Measurements from ENCODE around the gene MDH1B. TPM values are rescaled to one million over a fixed set of nuclear protein-coding genes. Genes with fewer than 3 reads are reported as not detected.

MDH1B gene
- polyA plus RNA-seq, 1 of the 3 experiments (the other 2 are of a cell fraction) = 1.7 TPM

DNA sequence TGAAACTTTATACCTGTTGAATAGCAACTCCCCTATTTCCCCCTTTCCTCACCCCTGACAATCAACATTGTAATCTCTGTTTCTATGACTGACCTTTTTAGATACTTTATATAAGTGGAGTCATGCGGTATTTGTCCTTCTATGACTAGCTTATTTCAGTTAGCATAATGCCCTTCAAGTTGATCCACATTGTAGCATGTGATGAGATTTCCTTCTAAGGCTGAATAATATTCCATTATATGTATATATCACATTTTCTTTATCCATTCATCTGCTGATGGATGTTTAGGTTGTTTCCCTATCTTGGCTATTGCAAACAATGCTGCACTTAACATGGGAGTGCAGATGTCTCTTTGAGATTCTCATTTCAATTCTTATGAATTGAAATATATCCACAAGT is 9.7 kb upstream of the MDH1B start:
- H3K36me3 ChIP-seq (replicated peaks in 1 of 2; ENCODE audit: control insufficient read depth in 1 of 2, insufficient read depth in 2 of 2, low read length in 1 of 2) = peaks cover 83 to 90% of the 10 kb centered on the region in 2 experiments
- H3F3A ChIP-seq (replicated peaks; ENCODE audit: insufficient read depth) = no peaks in the 10 kb centered on the region
- H3K4me3 ChIP-seq (ENCODE audit: low read depth in 2 of 2, low read length in 1 of 2) = no peak overlapping the region
- TF ChIP-seq, protein P1, sequence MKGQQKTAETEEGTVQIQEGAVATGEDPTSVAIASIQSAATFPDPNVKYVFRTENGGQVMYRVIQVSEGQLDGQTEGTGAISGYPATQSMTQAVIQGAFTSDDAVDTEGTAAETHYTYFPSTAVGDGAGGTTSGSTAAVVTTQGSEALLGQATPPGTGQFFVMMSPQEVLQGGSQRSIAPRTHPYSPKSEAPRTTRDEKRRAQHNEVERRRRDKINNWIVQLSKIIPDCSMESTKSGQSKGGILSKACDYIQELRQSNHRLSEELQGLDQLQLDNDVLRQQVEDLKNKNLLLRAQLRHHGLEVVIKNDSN (IDR thresholded peaks at IDR 0.05; ENCODE audit: borderline replicate concordance, low read depth) = no peak
- H3K27ac ChIP-seq (ENCODE audit: low read depth in 2 of 2, low read length in 1 of 2) = no peak overlapping the region
- peaks cover 40% of the 10 kb centered on the region; the same call in 1 of the 2 replicates for H3K79me2 ChIP-seq (ENCODE audit: insufficient read depth)
- no peak overlapping the region for H2AFZ ChIP-seq (ENCODE audit: low read depth)
- H3K27me3 ChIP-seq (ENCODE audit: insufficient read depth) = no peaks in the 10 kb centered on the region
- peaks cover 8% of the 10 kb centered on the region; the same call in 1 of the 2 replicates for H3K9me3 ChIP-seq
- CTCF ChIA-PET = interaction anchor here (4.0 kb wide), 1 partner anchor 9 kb away, joined by 17 read pairs; no protein-coding TSS in a partner anchor
- POLR2A ChIA-PET = no interaction called here
- H4K20me1 ChIP-seq (ENCODE audit: insufficient read depth) = no peaks in the 10 kb centered on the region
- 97% methylated on average over 1 of the region's 1 CpG for WGBS (ENCODE audit: low lambda C conversion rate)
- H3K9me2 ChIP-seq = no peaks in the 10 kb centered on the region
- no peaks in the 10 kb centered on the region for H3K4me1 ChIP-seq (ENCODE audit: control insufficient read depth in 1 of 2, insufficient read depth in 2 of 2, low read depth in 1 of 2, low read length in 1 of 2)
- no peak for DNase-seq
- H3K4me2 ChIP-seq = no peak overlapping the region
- H3K9ac ChIP-seq = no peak overlapping the region

DNA sequence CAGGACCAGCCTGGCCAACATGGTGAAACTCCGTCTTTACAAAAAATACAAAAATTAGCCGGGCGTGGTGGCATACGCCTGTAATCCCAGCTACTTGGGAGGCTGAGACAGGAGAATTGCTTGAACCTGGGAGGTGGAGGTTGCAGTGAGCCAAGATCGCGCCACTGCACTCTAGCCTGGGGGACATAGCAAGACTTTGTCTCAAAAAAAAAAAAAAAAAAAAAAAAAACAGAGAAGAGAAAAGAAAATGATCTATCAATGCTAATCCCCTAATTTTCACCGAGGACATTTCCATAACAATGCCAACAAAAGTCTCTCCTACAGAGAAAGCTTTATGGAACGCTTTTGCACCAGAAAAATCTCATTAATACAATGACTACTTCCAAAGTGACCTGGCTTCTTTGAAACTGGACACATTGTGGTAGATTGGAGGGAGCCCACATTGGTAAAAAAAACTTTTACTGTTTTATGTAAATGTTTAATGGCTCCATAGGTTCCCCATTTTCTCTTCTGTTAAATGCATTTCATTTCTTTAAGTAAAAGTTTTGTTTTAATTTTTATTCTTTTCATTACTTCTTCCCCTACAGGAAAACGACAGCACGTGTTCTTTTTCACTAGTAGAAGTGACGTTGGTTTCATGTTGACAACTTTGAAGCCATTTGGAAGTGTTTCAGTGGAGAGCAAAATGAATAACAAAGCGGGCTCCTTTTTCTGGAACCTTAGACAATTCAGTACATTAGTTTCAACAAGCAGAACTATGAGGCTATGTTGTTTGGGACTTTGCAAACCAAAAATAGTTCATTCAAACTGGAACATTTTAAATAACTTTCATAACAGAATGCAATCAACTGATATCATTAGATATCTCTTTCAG is 1.2 kb upstream of the MDH1B start:
- CTCF ChIA-PET = interaction anchor here (2.2 to 2.5 kb wide), 2 partner anchors 16 kb away, joined by 9 to 11 read pairs; no protein-coding TSS in a partner anchor

More for the DNA sequence above, 1.2 kb upstream of the MDH1B start:
- no peak for DNase-seq
- Histone ChIP-seq H3K36me3 (replicated peaks in 1 of 2; ENCODE audit: control insufficient read depth in 1 of 2, insufficient read depth in 2 of 2, low read length in 1 of 2) (peaks cover 33 to 37% of the 10 kb centered on the region in 2 experiments), H3K27ac (ENCODE audit: low read depth in 2 of 2, low read length in 1 of 2) (peak overlapping the region in 1 of 2 experiments; percentile 80; a peak in 2 of 4 replicates), H3K4me2 (peak overlapping the region; percentile 82), H4K20me1 (ENCODE audit: insufficient read depth) (no peaks in the 10 kb centered on the region), H3K9me2 (no peaks in the 10 kb centered on the region), H3K4me3 (ENCODE audit: low read depth in 2 of 2, low read length in 1 of 2) (peak overlapping the region; percentile 73 to 92), H3K4me1 (ENCODE audit: control insufficient read depth in 1 of 2, insufficient read depth in 2 of 2, low read depth in 1 of 2, low read length in 1 of 2) (peaks cover 0 to 5% of the 10 kb centered on the region in 2 experiments; a peak in 2 of 4 replicates), H3K9ac (peak overlapping the region; percentile 79), H3K79me2 (ENCODE audit: insufficient read depth) (peaks cover 48% of the 10 kb centered on the region), H3K27me3 (ENCODE audit: insufficient read depth) (no peaks in the 10 kb centered on the region), H2AFZ (ENCODE audit: low read depth) (peak overlapping the region; percentile 99), H3K9me3 (no peaks in the 10 kb centered on the region), H3F3A (replicated peaks; ENCODE audit: insufficient read depth) (no peaks in the 10 kb centered on the region)
- POLR2A ChIA-PET = no interaction called here
- no peak for TF ChIP-seq NFIC (IDR thresholded peaks at IDR 0.05; ENCODE audit: borderline replicate concordance)
- TF ChIP-seq EP300 (IDR thresholded peaks at IDR 0.05; ENCODE audit: borderline replicate concordance in 1 of 2, low read depth in 1 of 2, low read length in 1 of 2) = no peak
- TF ChIP-seq, protein P2, sequence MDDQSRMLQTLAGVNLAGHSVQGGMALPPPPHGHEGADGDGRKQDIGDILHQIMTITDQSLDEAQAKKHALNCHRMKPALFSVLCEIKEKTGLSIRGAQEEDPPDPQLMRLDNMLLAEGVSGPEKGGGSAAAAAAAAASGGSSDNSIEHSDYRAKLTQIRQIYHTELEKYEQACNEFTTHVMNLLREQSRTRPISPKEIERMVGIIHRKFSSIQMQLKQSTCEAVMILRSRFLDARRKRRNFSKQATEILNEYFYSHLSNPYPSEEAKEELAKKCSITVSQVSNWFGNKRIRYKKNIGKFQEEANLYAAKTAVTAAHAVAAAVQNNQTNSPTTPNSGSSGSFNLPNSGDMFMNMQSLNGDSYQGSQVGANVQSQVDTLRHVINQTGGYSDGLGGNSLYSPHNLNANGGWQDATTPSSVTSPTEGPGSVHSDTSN (IDR thresholded peaks at IDR 0.05) = no peak
- TF ChIP-seq ELF1 (IDR thresholded peaks at IDR 0.05) = no peak
- TF ChIP-seq GABPA (IDR thresholded peaks at IDR 0.05; ENCODE audit: low read depth) = no peak
- no peak for TF ChIP-seq FOSL2 (IDR thresholded peaks at IDR 0.05; ENCODE audit: borderline replicate concordance, low read depth)
- TF ChIP-seq SIN3A (IDR thresholded peaks at IDR 0.05; ENCODE audit: borderline replicate concordance, low read depth, low read length) = no peak
- TF ChIP-seq JUND (IDR thresholded peaks at IDR 0.05) = no peak
- no peak for TF ChIP-seq POLR2AphosphoS5 (IDR thresholded peaks at IDR 0.05; ENCODE audit: low read depth, low read length)
- no peak for TF ChIP-seq EZH2phosphoT487 (IDR thresholded peaks at IDR 0.05; ENCODE audit: borderline replicate concordance, low read depth)
- TF ChIP-seq, protein P3, sequence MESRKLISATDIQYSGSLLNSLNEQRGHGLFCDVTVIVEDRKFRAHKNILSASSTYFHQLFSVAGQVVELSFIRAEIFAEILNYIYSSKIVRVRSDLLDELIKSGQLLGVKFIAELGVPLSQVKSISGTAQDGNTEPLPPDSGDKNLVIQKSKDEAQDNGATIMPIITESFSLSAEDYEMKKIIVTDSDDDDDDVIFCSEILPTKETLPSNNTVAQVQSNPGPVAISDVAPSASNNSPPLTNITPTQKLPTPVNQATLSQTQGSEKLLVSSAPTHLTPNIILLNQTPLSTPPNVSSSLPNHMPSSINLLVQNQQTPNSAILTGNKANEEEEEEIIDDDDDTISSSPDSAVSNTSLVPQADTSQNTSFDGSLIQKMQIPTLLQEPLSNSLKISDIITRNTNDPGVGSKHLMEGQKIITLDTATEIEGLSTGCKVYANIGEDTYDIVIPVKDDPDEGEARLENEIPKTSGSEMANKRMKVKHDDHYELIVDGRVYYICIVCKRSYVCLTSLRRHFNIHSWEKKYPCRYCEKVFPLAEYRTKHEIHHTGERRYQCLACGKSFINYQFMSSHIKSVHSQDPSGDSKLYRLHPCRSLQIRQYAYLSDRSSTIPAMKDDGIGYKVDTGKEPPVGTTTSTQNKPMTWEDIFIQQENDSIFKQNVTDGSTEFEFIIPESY (IDR thresholded peaks at IDR 0.05; ENCODE audit: borderline replicate concordance, low read depth) = no peak
- TF ChIP-seq CHD2 (IDR thresholded peaks at IDR 0.05; ENCODE audit: low read length, partially characterized antibody) = no peak
- TF ChIP-seq, protein P4, sequence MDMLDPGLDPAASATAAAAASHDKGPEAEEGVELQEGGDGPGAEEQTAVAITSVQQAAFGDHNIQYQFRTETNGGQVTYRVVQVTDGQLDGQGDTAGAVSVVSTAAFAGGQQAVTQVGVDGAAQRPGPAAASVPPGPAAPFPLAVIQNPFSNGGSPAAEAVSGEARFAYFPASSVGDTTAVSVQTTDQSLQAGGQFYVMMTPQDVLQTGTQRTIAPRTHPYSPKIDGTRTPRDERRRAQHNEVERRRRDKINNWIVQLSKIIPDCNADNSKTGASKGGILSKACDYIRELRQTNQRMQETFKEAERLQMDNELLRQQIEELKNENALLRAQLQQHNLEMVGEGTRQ (IDR thresholded peaks at IDR 0.05; ENCODE audit: borderline replicate concordance, low read depth, low read length) = no peak
- TF ChIP-seq, protein P5, sequence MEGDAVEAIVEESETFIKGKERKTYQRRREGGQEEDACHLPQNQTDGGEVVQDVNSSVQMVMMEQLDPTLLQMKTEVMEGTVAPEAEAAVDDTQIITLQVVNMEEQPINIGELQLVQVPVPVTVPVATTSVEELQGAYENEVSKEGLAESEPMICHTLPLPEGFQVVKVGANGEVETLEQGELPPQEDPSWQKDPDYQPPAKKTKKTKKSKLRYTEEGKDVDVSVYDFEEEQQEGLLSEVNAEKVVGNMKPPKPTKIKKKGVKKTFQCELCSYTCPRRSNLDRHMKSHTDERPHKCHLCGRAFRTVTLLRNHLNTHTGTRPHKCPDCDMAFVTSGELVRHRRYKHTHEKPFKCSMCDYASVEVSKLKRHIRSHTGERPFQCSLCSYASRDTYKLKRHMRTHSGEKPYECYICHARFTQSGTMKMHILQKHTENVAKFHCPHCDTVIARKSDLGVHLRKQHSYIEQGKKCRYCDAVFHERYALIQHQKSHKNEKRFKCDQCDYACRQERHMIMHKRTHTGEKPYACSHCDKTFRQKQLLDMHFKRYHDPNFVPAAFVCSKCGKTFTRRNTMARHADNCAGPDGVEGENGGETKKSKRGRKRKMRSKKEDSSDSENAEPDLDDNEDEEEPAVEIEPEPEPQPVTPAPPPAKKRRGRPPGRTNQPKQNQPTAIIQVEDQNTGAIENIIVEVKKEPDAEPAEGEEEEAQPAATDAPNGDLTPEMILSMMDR (IDR thresholded peaks at IDR 0.05) = no peak
- 32% methylated on average over 12 of the region's 12 CpGs for WGBS (ENCODE audit: low lambda C conversion rate)
